Activated CD4-positive, alpha-beta memory T cell treated with anti-CD3 and anti-CD28 coated beads for 36 hours (primary cell): Measurements from ENCODE around the gene SOHLH1. TPM values are rescaled to one million over a fixed set of nuclear protein-coding genes. Genes with fewer than 3 reads are reported as not detected.

Experiments used
- CTCF ChIA-PET: fragments of 350-600 bp; sonication (Branson Sonifier 250); formaldehyde crosslinking; loops from one replicate; lab custom pipeline; 2021; ENCODE audit warnings: antibody characterized with exemption, inconsistent platforms; lab: Charles Lee
- POLR2A ChIA-PET: fragments of 350-600 bp; sonication (Branson Sonifier 250); formaldehyde crosslinking; loops from one replicate; lab custom pipeline; 2021; ENCODE audit warnings: antibody characterized with exemption; lab: Charles Lee
- DNase-seq: peaks from one replicate; pipeline ENCODE4 v3.0.0-alpha.2; 2020
- H3K27ac Mint-ChIP-seq: one replicate; pipeline ENCODE4 v1.8.0; 2021; ENCODE audit warnings: mixed read lengths
- H3K27me3 Mint-ChIP-seq: one replicate; pipeline ENCODE4 v1.8.0; 2021; ENCODE audit warnings: mixed read lengths
- H3K36me3 Mint-ChIP-seq: one replicate; pipeline ENCODE4 v1.8.0; 2021; ENCODE audit warnings: mixed read lengths
- H3K4me1 Mint-ChIP-seq: one replicate; pipeline ENCODE4 v1.8.0; 2021; ENCODE audit warnings: low read depth, mixed read lengths
- H3K4me3 Mint-ChIP-seq: one replicate; pipeline ENCODE4 v1.8.0; 2021; ENCODE audit warnings: mild to moderate bottlenecking, mixed read lengths
- H3K9me3 Mint-ChIP-seq: one replicate; pipeline ENCODE4 v1.8.0; 2021; ENCODE audit warnings: mixed read lengths
- intact Hi-C: fragments of 100-400 bp; cut with micrococcal nuclease; formaldehyde crosslinking; loops from one replicate; pipeline ENCODE4 v1.15.1; 2023
- total RNA-seq, 2 experiments: library from RNA; stranded (reverse); gene quantifications; one replicate each; pipeline ENCODE4 v1.2.3, GENCODE V29; 2021

Gene SOHLH1, protein sequence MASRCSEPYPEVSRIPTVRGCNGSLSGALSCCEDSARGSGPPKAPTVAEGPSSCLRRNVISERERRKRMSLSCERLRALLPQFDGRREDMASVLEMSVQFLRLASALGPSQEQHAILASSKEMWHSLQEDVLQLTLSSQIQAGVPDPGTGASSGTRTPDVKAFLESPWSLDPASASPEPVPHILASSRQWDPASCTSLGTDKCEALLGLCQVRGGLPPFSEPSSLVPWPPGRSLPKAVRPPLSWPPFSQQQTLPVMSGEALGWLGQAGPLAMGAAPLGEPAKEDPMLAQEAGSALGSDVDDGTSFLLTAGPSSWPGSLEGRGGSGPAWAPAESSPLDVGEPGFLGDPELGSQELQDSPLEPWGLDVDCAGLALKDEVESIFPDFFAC
- not detected for total RNA-seq

DNA sequence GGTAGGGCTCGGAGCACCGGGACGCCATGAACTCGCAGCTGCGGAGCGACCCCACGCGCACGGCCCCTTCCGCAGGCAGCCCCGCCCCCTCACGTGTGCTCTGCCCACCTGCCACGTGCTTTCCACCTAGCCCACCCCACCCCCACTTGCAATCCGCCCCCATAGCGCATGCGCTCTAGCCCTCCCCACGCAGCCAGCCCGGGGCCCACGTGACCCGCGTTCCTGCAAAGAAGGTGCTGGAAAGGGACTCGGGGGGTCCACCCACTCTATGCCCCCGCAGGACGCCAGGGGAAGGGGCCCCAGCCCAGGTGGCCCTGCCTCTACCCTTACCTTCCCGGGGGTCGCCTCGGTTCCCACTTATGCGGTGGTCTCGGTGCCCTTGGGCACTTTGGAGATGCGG lies at the start of gene SOHLH1:
SOHLH1 (minus strand) TSS at position 42 of the 400 bp plus-strand sequence; CDS start at position 28, 14 bp downstream.
- Mint-ChIP-seq H3K27me3 (peaks cover 1% of the 10 kb centered on the region), H3K4me1 (no peaks in the 10 kb centered on the region)
- POLR2A ChIA-PET = no interaction called here

GRCh38 chr9:135748676-135749075 lies 49.4 kb upstream of the SOHLH1 start:
- intact Hi-C loops = no loop called here
- no peaks in the 10 kb centered on the region for H3K4me1 Mint-ChIP-seq
- CTCF ChIA-PET = no interaction called here
- DNase-seq = no peak
- no peak overlapping the region for H3K4me3 Mint-ChIP-seq
- H3K36me3 Mint-ChIP-seq = no peaks in the 10 kb centered on the region
- H3K27me3 Mint-ChIP-seq = no peaks in the 10 kb centered on the region
- no peaks in the 10 kb centered on the region for H3K9me3 Mint-ChIP-seq
- H3K27ac Mint-ChIP-seq = no peak overlapping the region
- POLR2A ChIA-PET = no interaction called here

More for the DNA sequence above, at the start of gene SOHLH1:
- intact Hi-C loops = no loop called here
- CTCF ChIA-PET = no interaction called here
- no peaks in the 10 kb centered on the region for H3K36me3 Mint-ChIP-seq
- no peak within 1 kb of the TSS for H3K27ac Mint-ChIP-seq
- DNase-seq = no peak
- no peaks in the 10 kb centered on the region for H3K9me3 Mint-ChIP-seq
- no peak within 1 kb of the TSS for H3K4me3 Mint-ChIP-seq

- Mint-ChIP-seq H3K9me3 (no peaks in the 10 kb centered on the region), H3K36me3 (no peaks in the 10 kb centered on the region), H3K27me3 (no peaks in the 10 kb centered on the region), H3K4me3 (no peak overlapping the region), H3K27ac (no peak overlapping the region), H3K4me1 (no peaks in the 10 kb centered on the region)
- ChIA-PET POLR2A (no interaction called here), CTCF (no interaction called here)
- no peak for DNase-seq
- intact Hi-C loops = no loop called here
Measured at GRCh38 chr9:135747311-135747710, 48.0 kb upstream of the SOHLH1 start.

- H3K9me3 Mint-ChIP-seq = no peaks in the 10 kb centered on the region
- POLR2A ChIA-PET = no interaction called here
- no peaks in the 10 kb centered on the region for H3K36me3 Mint-ChIP-seq
- intact Hi-C loops = no loop called here
- CTCF ChIA-PET = no interaction called here
- no peaks in the 10 kb centered on the region for H3K27me3 Mint-ChIP-seq
- H3K27ac Mint-ChIP-seq = no peak overlapping the region
- no peak overlapping the region for H3K4me3 Mint-ChIP-seq
- DNase-seq = no peak
- no peaks in the 10 kb centered on the region for H3K4me1 Mint-ChIP-seq
Measured at GRCh38 chr9:135746565-135746964, 47.3 kb upstream of the SOHLH1 start.

- no peaks in the 10 kb centered on the region for H3K4me1 Mint-ChIP-seq
- H3K27ac Mint-ChIP-seq = no peak overlapping the region
- CTCF ChIA-PET = no interaction called here
- no peak for DNase-seq
- no peaks in the 10 kb centered on the region for H3K9me3 Mint-ChIP-seq
- no peaks in the 10 kb centered on the region for H3K27me3 Mint-ChIP-seq
- no peak overlapping the region for H3K4me3 Mint-ChIP-seq
- intact Hi-C loops = no loop called here
- POLR2A ChIA-PET = no interaction called here
- no peaks in the 10 kb centered on the region for H3K36me3 Mint-ChIP-seq
Measured at GRCh38 chr9:135745686-135746324, 46.5 kb upstream of the SOHLH1 start.

DNA sequence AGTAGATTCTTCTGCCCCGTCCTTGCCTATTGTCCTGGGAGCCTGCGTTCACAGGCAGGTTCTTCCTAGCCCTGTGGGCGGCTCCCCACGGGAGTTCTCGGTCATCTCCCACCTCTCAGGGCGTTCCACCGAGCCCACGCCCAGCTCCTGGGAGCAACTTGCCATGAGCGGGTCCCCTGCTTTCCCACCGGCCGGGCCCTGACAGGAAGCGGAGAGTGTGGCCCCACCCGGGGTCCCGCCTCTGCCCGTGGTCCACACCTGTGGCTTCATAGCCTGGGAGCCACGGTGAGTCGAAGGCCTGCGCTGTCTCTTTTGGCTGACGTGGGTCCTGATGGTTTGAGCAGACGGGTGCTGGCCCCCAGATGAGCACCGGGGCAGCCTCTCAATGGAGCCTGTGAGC lies 45.9 kb upstream of the SOHLH1 start:
- Mint-ChIP-seq H3K36me3 (no peaks in the 10 kb centered on the region), H3K4me1 (no peaks in the 10 kb centered on the region), H3K9me3 (no peaks in the 10 kb centered on the region), H3K4me3 (no peak overlapping the region), H3K27me3 (no peaks in the 10 kb centered on the region), H3K27ac (no peak overlapping the region)
- DNase-seq = no peak
- CTCF ChIA-PET = no interaction called here
- intact Hi-C loops = no loop called here
- POLR2A ChIA-PET = no interaction called here

- no peaks in the 10 kb centered on the region for H3K9me3 Mint-ChIP-seq
- no peak overlapping the region for H3K27ac Mint-ChIP-seq
- peaks cover 4% of the 10 kb centered on the region for H3K27me3 Mint-ChIP-seq
- no peak overlapping the region for H3K4me3 Mint-ChIP-seq
- H3K4me1 Mint-ChIP-seq = no peaks in the 10 kb centered on the region
- POLR2A ChIA-PET = no interaction called here
- intact Hi-C loops = no loop called here
- no peak for DNase-seq
- CTCF ChIA-PET = no interaction called here
- no peaks in the 10 kb centered on the region for H3K36me3 Mint-ChIP-seq
Measured at GRCh38 chr9:135744333-135745070, 45.2 kb upstream of the SOHLH1 start.

DNA sequence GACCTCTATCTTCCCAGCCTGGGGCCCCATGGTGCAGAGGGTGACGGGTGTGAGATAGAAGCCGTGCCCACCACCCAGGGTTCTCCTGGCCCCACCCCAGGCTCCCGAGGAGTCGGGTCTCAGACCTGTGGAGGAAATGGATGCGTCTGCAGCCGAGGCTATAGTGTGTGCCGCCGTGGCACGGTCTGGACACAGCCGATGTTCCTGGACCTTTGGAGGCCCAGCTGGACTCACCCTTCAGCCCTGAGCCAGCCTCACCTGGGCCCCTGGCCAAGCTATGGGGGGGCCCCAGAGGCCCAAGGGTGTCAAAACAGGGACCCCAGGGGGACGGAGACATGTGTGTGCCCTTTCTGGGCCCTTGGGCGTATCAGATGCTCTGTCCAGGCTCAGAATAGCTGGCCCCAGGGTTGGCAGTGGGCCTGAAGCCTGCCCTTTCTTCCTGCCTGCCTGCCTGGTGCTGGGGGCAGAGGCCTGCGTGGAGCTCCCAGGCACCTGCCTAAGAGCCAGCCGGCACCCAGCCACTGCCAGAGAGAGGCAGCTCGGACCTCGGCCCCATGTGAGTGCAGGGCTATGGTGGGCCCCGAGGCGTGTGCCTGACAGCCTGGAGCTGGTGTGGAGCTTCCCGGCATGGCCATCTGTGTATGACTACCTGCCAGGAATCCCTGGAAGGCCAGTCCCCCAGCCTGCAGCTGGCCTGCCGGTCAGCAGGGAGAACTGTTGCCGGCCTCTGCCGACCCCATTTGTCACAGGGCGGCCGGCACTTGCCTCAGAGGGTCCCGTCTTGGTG lies 44.5 kb upstream of the SOHLH1 start:
- H3K27ac Mint-ChIP-seq = no peak overlapping the region
- H3K27me3 Mint-ChIP-seq = peaks cover 4% of the 10 kb centered on the region
- ChIA-PET CTCF (no interaction called here), POLR2A (no interaction called here)
- no peaks in the 10 kb centered on the region for H3K36me3 Mint-ChIP-seq
- no peaks in the 10 kb centered on the region for H3K9me3 Mint-ChIP-seq
- H3K4me3 Mint-ChIP-seq = no peak overlapping the region
- intact Hi-C loops = no loop called here
- no peak for DNase-seq
- no peaks in the 10 kb centered on the region for H3K4me1 Mint-ChIP-seq

- ChIA-PET CTCF (no interaction called here), POLR2A (no interaction called here)
- DNase-seq = no peak
- Mint-ChIP-seq H3K9me3 (no peaks in the 10 kb centered on the region), H3K27me3 (peaks cover 4% of the 10 kb centered on the region), H3K4me3 (no peak overlapping the region), H3K27ac (no peak overlapping the region), H3K36me3 (no peaks in the 10 kb centered on the region), H3K4me1 (no peaks in the 10 kb centered on the region)
- intact Hi-C loops = no loop called here
Measured at GRCh38 chr9:135743021-135743420, 43.7 kb upstream of the SOHLH1 start.

DNA sequence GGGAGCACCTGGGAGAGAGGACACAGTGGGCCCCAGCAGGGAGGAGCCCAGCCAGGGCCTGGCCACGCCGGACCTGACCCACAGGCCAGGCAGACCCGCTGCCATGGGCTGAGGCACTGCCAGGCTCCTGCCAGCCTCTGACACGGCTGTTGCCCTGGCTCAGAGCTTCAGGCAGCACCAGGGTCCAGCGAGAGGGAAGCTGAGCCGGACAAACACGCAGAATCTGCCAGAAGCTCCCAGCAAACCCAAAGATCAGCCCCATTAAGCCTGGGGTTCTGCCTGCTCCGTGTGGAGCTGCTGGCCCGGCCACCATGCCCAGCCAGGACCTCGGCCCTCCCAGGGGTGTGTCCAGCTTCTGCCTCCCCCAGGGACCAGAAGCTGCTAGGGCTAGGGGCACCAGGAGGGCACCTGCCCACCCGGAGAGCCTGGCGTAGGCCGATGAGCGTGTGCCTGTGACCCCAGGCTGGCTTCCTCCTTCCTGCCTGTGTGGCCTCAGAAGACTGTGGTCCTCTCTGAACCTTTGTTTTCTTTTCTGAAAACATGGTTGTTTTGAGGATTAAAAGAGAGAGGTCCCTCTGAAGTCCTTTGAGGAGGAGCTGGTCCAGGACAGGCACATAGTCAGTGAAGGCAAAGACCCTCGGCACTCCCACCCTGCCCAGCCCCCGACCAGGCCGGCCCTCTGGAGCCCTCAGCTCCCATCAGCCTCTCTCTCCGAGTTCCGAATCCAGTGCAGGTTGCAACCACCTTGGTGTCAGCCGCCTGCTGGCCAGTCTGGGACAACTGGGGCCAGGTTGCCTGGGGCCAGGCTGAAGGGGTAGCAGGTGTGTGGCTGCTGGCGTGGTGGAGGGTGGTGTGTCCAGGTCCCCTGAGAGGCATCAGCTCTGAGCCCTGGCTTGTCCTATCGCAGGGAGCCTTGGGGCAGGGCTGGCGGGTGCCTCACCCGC lies 42.3 kb upstream of the SOHLH1 start:
- Mint-ChIP-seq H3K27ac (no peak overlapping the region), H3K27me3 (peaks cover 10% of the 10 kb centered on the region), H3K4me3 (no peak overlapping the region), H3K4me1 (no peaks in the 10 kb centered on the region), H3K9me3 (no peaks in the 10 kb centered on the region), H3K36me3 (no peaks in the 10 kb centered on the region)
- no peak for DNase-seq
- intact Hi-C loops = no loop called here
- CTCF ChIA-PET = no interaction called here
- POLR2A ChIA-PET = no interaction called here
